ENCODE measurements around the gene MKS1.
A peak's percentile ranks its signal among the peaks of the same experiment; 100 is the strongest.

Gene MKS1

GRCh38 chr17:58244963-58245362, 25.9 kb upstream of the MKS1 start:
- no peak for DNase-seq

- DNase-seq: peak; percentile 32
Observed at GRCh38 chr17:58242171-58242784, 23.2 kb upstream of the MKS1 start.

GRCh38 chr17:58239987-58240386, 20.9 kb upstream of the MKS1 start:
- no peak for DNase-seq

- no peak for DNase-seq
Observed at GRCh38 chr17:58238147-58238634, 19.1 kb upstream of the MKS1 start, which contains the start of gene LPO. Gene LPO, plus strand, starts transcription at chr17:58238584. Its CDS starts 4,396 bp downstream, at chr17:58242980.

GRCh38 chr17:58236394-58236793, 17.3 kb upstream of the MKS1 start:
- no peak for DNase-seq

GRCh38 chr17:58235821-58236220, 16.8 kb upstream of the MKS1 start:
- DNase-seq: no peak

- DNase-seq: no peak
Observed at GRCh38 chr17:58234512-58234911, 15.5 kb upstream of the MKS1 start.

GRCh38 chr17:58233543-58233942, 14.5 kb upstream of the MKS1 start:
- no peak for DNase-seq

- no peak for DNase-seq
Observed at GRCh38 chr17:58232707-58233156, 13.7 kb upstream of the MKS1 start.

GRCh38 chr17:58231641-58232040, 12.6 kb upstream of the MKS1 start:
- no peak for DNase-seq

GRCh38 chr17:58229881-58230280, 10.8 kb upstream of the MKS1 start:
- no peak for DNase-seq

- DNase-seq: no peak
Observed at GRCh38 chr17:58229384-58229783, 10.3 kb upstream of the MKS1 start.

GRCh38 chr17:58228679-58229078, 9.6 kb upstream of the MKS1 start:
- DNase-seq: no peak

GRCh38 chr17:58227733-58228132, 8.7 kb upstream of the MKS1 start:
- DNase-seq: no peak

GRCh38 chr17:58224315-58224714, 5.3 kb upstream of the MKS1 start:
- no peak for DNase-seq

GRCh38 chr17:58219789-58220183, 731 bp upstream of the MKS1 start:
- DNase-seq: no peak

- no peak for DNase-seq
Observed at GRCh38 chr17:58217766-58218165, 1.3 kb downstream of the MKS1 start.

GRCh38 chr17:58215685-58216084, 3.4 kb downstream of the MKS1 start:
- no peak for DNase-seq

GRCh38 chr17:58210922-58211321, 8.1 kb downstream of the MKS1 start:
- DNase-seq: no peak

GRCh38 chr17:58208344-58208743, 10.7 kb downstream of the MKS1 start:
- DNase-seq: no peak

- DNase-seq: no peak
Observed at GRCh38 chr17:58207451-58207850, 11.6 kb downstream of the MKS1 start.

GRCh38 chr17:58205936-58206335, 13.1 kb downstream of the MKS1 start:
- no peak for DNase-seq

- DNase-seq: no peak
Observed at GRCh38 chr17:58204796-58205195, 14.3 kb downstream of the MKS1 start.

GRCh38 chr17:58202859-58203258, 16.2 kb downstream of the MKS1 start:
- DNase-seq: no peak

GRCh38 chr17:58200024-58200633, 18.9 kb downstream of the MKS1 start:
- peak; percentile 41 for DNase-seq
